GM19438 (cell line): Measurements from ENCODE around the gene ABCC11.
"Not testable (repeated sequence)": the region's sequence is repeated elsewhere in the genome, so short reads cannot be mapped to it uniquely, and the experiment has no call there.

Experiments used
- ATAC-seq: cut with Tn5 transposase; IDR thresholded peaks from one replicate; pipeline ENCODE4 v1.9.1; 2021; ENCODE audit warnings: low read depth; ENCODE audit not compliant: unreplicated experiment

The ABCC11 gene

GRCh38 chr16:48204825-48205151 is 42.6 kb downstream of the ABCC11 start:
- ATAC-seq: no peak

- ATAC-seq: no peak
Measured at GRCh38 chr16:48203974-48204824, 43.1 kb downstream of the ABCC11 start.

GRCh38 chr16:48201515-48202201 is 45.7 kb downstream of the ABCC11 start:
- ATAC-seq: no peak

GRCh38 chr16:48197294-48197693 is 50.0 kb downstream of the ABCC11 start:
- ATAC-seq: no peak

GRCh38 chr16:48194828-48195556 is 52.3 kb downstream of the ABCC11 start:
- no peak for ATAC-seq

GRCh38 chr16:48193846-48194245 is 53.5 kb downstream of the ABCC11 start:
- no peak for ATAC-seq

- no peak for ATAC-seq
Measured at GRCh38 chr16:48188449-48189102, 58.8 kb downstream of the ABCC11 start.

GRCh38 chr16:48187779-48188178 is 59.6 kb downstream of the ABCC11 start:
- ATAC-seq: no peak

GRCh38 chr16:48184681-48185080 is 62.7 kb downstream of the ABCC11 start:
- ATAC-seq: no peak

GRCh38 chr16:48182979-48183537 is 64.3 kb downstream of the ABCC11 start:
- ATAC-seq: no peak

- ATAC-seq: not testable (repeated sequence)
Measured at GRCh38 chr16:48181746-48182520, 65.4 kb downstream of the ABCC11 start.

GRCh38 chr16:48180868-48181480 is 66.4 kb downstream of the ABCC11 start:
- no peak for ATAC-seq

GRCh38 chr16:48176635-48177408 is 70.5 kb downstream of the ABCC11 start:
- ATAC-seq: no peak

GRCh38 chr16:48173889-48174288 is 73.5 kb downstream of the ABCC11 start:
- no peak for ATAC-seq

- no peak for ATAC-seq
Measured at GRCh38 chr16:48172682-48173081, 74.7 kb downstream of the ABCC11 start.

GRCh38 chr16:48169896-48170295 is 77.4 kb downstream of the ABCC11 start:
- no peak for ATAC-seq

- no peak for ATAC-seq
Measured at GRCh38 chr16:48168075-48168474, 79.3 kb downstream of the ABCC11 start.

GRCh38 chr16:48166617-48167016 is 80.7 kb downstream of the ABCC11 start:
- ATAC-seq: not testable (repeated sequence)
